HepG2 (cell line): ENCODE results near the gene TRIAP1. TPM values are rescaled to one million over a fixed set of nuclear protein-coding genes. Genes with fewer than 3 reads are reported as not detected.

Experiments
- ARNT2 ChIP-seq: sonication (generic); formaldehyde crosslinking; IDR thresholded peaks from 2 replicates; pipeline ENCODE4 v1.8.0; 2022; ENCODE audit warnings: mild to moderate bottlenecking, low read depth, missing genetic modification reagents, moderate library complexity
- CHCHD3 ChIP-seq: sonication (generic); formaldehyde crosslinking; IDR thresholded peaks from 2 replicates; pipeline ENCODE4 v1.8.0; 2022; ENCODE audit warnings: mild to moderate bottlenecking, missing genetic modification reagents, moderate library complexity
- GATAD1 ChIP-seq: IDR thresholded peaks from 2 replicates; pipeline ENCODE4 v1.6.1; 2016; ENCODE audit warnings: missing genetic modification reagents, missing compliant biosample characterization
- HMG20B ChIP-seq: conservative IDR thresholded peaks from 2 replicates; pipeline ENCODE4 v1.6.1; 2016; ENCODE audit warnings: missing genetic modification reagents, missing compliant biosample characterization
- ISL2 ChIP-seq: sonication (generic); formaldehyde crosslinking; IDR thresholded peaks from 2 replicates; pipeline ENCODE4 v1.5.0; 2020; ENCODE audit warnings: missing genetic modification reagents
- JUNB ChIP-seq: sonication (generic); formaldehyde crosslinking; IDR thresholded peaks from 2 replicates; pipeline ENCODE4 v1.8.0; 2022; ENCODE audit warnings: missing genetic modification reagents, mild to moderate bottlenecking, borderline replicate concordance
- RBAK ChIP-seq: sonication (generic); formaldehyde crosslinking; IDR thresholded peaks from 2 replicates; pipeline ENCODE4 v1.5.1; 2020; ENCODE audit warnings: mild to moderate bottlenecking, missing genetic modification reagents
- SMAD3 ChIP-seq: sonication (generic); formaldehyde crosslinking; IDR thresholded peaks from 2 replicates; pipeline ENCODE4 v1.4.0; 2020; ENCODE audit warnings: missing genetic modification reagents
- TCF7 ChIP-seq: sonication (generic); IDR thresholded peaks from 2 replicates; pipeline ENCODE4 v1.6.1; 2016; ENCODE audit warnings: antibody characterized with exemption, low read depth
- TCF7L2 ChIP-seq: IDR thresholded peaks from 2 replicates; pipeline ENCODE4 v1.6.1; 2011; ENCODE audit warnings: mild to moderate bottlenecking, low read depth, low read length, moderate library complexity
- TOPORS ChIP-seq: sonication (generic); formaldehyde crosslinking; IDR thresholded peaks from 2 replicates; pipeline ENCODE4 v1.8.0; 2023; ENCODE audit warnings: mild to moderate bottlenecking, missing genetic modification reagents
- ZKSCAN1 ChIP-seq: fragments of 150-350 bp; IDR thresholded peaks from 2 replicates; pipeline ENCODE4 v1.6.1; 2014; ENCODE audit warnings: low read length
- ZNF235 ChIP-seq: sonication (generic); formaldehyde crosslinking; IDR thresholded peaks from 2 replicates; pipeline ENCODE4 v1.8.1; 2023; ENCODE audit warnings: mild to moderate bottlenecking, missing genetic modification reagents, borderline replicate concordance
- ZNF264 ChIP-seq: sonication (generic); formaldehyde crosslinking; IDR thresholded peaks from 2 replicates; pipeline ENCODE4 v1.4.0; 2020; ENCODE audit warnings: missing genetic modification reagents
- polyA plus RNA-seq, 8 experiments: library from polyadenylated mRNA; depleted of rRNA in 3 of 8; stranded (reverse) in 7 of 8; unstranded in 1 of 8; fragments of >200 nt; fragmentation: Illumina TruSeq in 4 of 8; extraction: Trizol in 4 of 8; gene quantifications; 2 replicates each; pipeline versions ENCODE4 v1.2.1 to v1.2.3, GENCODE V29; 2011 to 2016; ENCODE audit warnings: low read depth in 4 of 8, missing spikeins in 1 of 8, mixed read lengths in 1 of 8; ENCODE audit not compliant: insufficient read depth in 1 of 8
- total RNA-seq, 5 experiments: library from RNA; depleted of rRNA; stranded (reverse); fragments of >200 nt; fragmentation: Illumina TruSeq; extraction: Trizol; gene quantifications; 2 replicates each; pipeline ENCODE4 v1.2.3, GENCODE V29; 2016; ENCODE audit warnings: low read depth in 1 of 5
- TF ChIP-seq, protein P1 (sequence below): sonication (generic); formaldehyde crosslinking; IDR thresholded peaks from 2 replicates; pipeline ENCODE4 v1.5.1; 2020; ENCODE audit warnings: mild to moderate bottlenecking, missing genetic modification reagents, moderate library complexity
- TF ChIP-seq, protein P2 (sequence below): sonication (generic); formaldehyde crosslinking; IDR thresholded peaks from 2 replicates; pipeline ENCODE4 v1.4.0; 2020; ENCODE audit warnings: missing genetic modification reagents, borderline replicate concordance
- TF ChIP-seq, protein P3 (sequence below), 2 experiments: sonication (generic) in 1 of 2; formaldehyde crosslinking in 1 of 2; IDR thresholded peaks; 2 replicates each; pipeline versions ENCODE4 v1.5.1 to v1.6.1; 2011 to 2020; ENCODE audit warnings: borderline replicate concordance in 1 of 2, low read depth in 1 of 2, low read length in 1 of 2, mild to moderate bottlenecking in 1 of 2, missing genetic modification reagents in 1 of 2, moderate library complexity in 1 of 2

Gene TRIAP1
- total and polyA plus RNA-seq, 2 of the 13 experiments (the other 11 are each of a cell fraction or from before 2014, with no cell fraction given): 55.0 to 117 TPM

DNA sequence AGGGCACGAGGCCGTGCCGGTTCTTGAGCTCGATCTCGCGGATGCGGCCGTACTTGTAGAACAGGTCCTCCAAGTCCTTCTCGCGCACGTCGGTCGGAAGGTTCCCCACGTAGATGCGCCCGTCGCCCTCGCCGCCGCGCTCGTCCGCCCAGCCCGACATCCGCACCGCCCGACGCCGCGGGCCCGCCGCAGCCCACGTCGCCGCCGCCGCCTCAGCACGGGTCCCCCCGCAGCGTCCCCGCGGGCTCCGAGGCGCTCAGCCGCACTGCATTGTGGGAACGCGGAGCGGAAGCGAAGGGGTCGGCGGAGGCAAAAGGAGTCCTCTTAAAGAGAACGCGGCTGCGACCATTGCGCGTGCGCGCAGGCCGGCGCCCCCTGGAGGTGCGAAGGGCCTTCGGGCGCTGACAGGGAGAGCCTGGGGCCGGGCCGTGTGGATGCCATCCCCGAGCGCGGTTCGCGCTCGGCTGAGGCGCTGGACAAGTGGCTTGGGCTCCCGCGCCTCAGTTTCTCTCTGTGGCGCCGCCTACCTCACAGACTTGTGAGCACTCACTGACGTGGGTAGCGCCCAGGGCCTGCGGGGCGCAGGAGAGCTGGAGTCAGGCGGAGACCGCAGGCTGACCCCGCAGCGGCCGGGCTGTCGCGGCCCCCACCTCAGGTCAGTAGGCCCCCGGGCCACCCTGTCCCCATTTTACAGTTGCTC is 23.4 kb upstream of the TRIAP1 start, which contains the start of gene SRSF9 (continued):
- TF ChIP-seq, protein P1, sequence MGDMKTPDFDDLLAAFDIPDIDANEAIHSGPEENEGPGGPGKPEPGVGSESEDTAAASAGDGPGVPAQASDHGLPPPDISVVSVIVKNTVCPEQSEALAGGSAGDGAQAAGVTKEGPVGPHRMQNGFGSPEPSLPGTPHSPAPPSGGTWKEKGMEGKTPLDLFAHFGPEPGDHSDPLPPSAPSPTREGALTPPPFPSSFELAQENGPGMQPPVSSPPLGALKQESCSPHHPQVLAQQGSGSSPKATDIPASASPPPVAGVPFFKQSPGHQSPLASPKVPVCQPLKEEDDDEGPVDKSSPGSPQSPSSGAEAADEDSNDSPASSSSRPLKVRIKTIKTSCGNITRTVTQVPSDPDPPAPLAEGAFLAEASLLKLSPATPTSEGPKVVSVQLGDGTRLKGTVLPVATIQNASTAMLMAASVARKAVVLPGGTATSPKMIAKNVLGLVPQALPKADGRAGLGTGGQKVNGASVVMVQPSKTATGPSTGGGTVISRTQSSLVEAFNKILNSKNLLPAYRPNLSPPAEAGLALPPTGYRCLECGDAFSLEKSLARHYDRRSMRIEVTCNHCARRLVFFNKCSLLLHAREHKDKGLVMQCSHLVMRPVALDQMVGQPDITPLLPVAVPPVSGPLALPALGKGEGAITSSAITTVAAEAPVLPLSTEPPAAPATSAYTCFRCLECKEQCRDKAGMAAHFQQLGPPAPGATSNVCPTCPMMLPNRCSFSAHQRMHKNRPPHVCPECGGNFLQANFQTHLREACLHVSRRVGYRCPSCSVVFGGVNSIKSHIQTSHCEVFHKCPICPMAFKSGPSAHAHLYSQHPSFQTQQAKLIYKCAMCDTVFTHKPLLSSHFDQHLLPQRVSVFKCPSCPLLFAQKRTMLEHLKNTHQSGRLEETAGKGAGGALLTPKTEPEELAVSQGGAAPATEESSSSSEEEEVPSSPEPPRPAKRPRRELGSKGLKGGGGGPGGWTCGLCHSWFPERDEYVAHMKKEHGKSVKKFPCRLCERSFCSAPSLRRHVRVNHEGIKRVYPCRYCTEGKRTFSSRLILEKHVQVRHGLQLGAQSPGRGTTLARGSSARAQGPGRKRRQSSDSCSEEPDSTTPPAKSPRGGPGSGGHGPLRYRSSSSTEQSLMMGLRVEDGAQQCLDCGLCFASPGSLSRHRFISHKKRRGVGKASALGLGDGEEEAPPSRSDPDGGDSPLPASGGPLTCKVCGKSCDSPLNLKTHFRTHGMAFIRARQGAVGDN: peak; percentile 92
- TF ChIP-seq HMG20B (CRISPR knock-in tag) (no peak), TCF7 (no peak), ZNF264 (no peak), TCF7L2 (no peak), SMAD3 (CRISPR knock-in tag) (0 out of 2 replicates have a peak, but pooled peaks have one; percentile 33), TOPORS (CRISPR knock-in tag) (peak; percentile 77; the same call in 1 of the 2 replicates), ISL2 (CRISPR knock-in tag) (peak; percentile 58; the same call in 1 of the 2 replicates), RBAK (CRISPR knock-in tag) (no peak), CHCHD3 (CRISPR knock-in tag) (no peak), ZNF235 (CRISPR knock-in tag) (no peak), ARNT2 (peak; percentile 78), JUNB (no peak), GATAD1 (CRISPR knock-in tag) (peak; percentile 82), ZKSCAN1 (no peak)
- TF ChIP-seq, protein P2, sequence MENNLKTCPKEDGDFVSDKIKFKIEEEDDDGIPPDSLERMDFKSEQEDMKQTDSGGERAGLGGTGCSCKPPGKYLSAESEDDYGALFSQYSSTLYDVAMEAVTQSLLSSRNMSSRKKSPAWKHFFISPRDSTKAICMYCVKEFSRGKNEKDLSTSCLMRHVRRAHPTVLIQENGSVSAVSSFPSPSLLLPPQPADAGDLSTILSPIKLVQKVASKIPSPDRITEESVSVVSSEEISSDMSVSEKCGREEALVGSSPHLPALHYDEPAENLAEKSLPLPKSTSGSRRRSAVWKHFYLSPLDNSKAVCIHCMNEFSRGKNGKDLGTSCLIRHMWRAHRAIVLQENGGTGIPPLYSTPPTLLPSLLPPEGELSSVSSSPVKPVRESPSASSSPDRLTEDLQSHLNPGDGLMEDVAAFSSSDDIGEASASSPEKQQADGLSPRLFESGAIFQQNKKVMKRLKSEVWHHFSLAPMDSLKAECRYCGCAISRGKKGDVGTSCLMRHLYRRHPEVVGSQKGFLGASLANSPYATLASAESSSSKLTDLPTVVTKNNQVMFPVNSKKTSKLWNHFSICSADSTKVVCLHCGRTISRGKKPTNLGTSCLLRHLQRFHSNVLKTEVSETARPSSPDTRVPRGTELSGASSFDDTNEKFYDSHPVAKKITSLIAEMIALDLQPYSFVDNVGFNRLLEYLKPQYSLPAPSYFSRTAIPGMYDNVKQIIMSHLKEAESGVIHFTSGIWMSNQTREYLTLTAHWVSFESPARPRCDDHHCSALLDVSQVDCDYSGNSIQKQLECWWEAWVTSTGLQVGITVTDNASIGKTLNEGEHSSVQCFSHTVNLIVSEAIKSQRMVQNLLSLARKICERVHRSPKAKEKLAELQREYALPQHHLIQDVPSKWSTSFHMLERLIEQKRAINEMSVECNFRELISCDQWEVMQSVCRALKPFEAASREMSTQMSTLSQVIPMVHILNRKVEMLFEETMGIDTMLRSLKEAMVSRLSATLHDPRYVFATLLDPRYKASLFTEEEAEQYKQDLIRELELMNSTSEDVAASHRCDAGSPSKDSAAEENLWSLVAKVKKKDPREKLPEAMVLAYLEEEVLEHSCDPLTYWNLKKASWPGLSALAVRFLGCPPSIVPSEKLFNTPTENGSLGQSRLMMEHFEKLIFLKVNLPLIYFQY (CRISPR knock-in tag): no peak
- TF ChIP-seq, protein P3, sequence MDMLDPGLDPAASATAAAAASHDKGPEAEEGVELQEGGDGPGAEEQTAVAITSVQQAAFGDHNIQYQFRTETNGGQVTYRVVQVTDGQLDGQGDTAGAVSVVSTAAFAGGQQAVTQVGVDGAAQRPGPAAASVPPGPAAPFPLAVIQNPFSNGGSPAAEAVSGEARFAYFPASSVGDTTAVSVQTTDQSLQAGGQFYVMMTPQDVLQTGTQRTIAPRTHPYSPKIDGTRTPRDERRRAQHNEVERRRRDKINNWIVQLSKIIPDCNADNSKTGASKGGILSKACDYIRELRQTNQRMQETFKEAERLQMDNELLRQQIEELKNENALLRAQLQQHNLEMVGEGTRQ (IDR thresholded peaks at IDR 0.05; ENCODE audit: low read depth, low read length): no peak
- TF ChIP-seq, protein P3 (CRISPR knock-in tag; IDR thresholded peaks at IDR 0.05; ENCODE audit: borderline replicate concordance): peak; percentile 33; the same call in 1 of the 2 replicates
